ENCODE measurements around the gene MAST4.

Gene MAST4

GRCh38 chr5:66702426-66702825, 106.2 kb downstream of the MAST4 start:
- DNase-seq, result no peak

- DNase-seq, result no peak
Observed at GRCh38 chr5:66704790-66705425, 108.7 kb downstream of the MAST4 start.

- no peak for DNase-seq
Observed at GRCh38 chr5:66708368-66708767, 112.2 kb downstream of the MAST4 start.

GRCh38 chr5:66710557-66711088, 114.4 kb downstream of the MAST4 start:
- no peak for DNase-seq

- DNase-seq, result no peak
Observed at GRCh38 chr5:66713998-66714397, 117.8 kb downstream of the MAST4 start.

- DNase-seq, result no peak
Observed at GRCh38 chr5:66717455-66718373, 121.5 kb downstream of the MAST4 start.

- no peak for DNase-seq
Observed at GRCh38 chr5:66718374-66719002, 122.3 kb downstream of the MAST4 start.

- DNase-seq, result no peak
Observed at GRCh38 chr5:66720780-66721179, 124.6 kb downstream of the MAST4 start.

GRCh38 chr5:66722686-66723085, 126.5 kb downstream of the MAST4 start:
- no peak for DNase-seq

- DNase-seq, result no peak
Observed at GRCh38 chr5:66724349-66725139, 128.4 kb downstream of the MAST4 start.

- DNase-seq, result no peak
Observed at GRCh38 chr5:66727630-66728029, 131.4 kb downstream of the MAST4 start.

- no peak for DNase-seq
Observed at GRCh38 chr5:66728049-66728448, 131.9 kb downstream of the MAST4 start.

- no peak for DNase-seq
Observed at GRCh38 chr5:66737096-66737495, 140.9 kb downstream of the MAST4 start.

GRCh38 chr5:66738136-66738535, 141.9 kb downstream of the MAST4 start:
- no peak for DNase-seq

GRCh38 chr5:66739021-66739420, 142.8 kb downstream of the MAST4 start:
- no peak for DNase-seq

GRCh38 chr5:66739951-66740350, 143.8 kb downstream of the MAST4 start:
- DNase-seq, result no peak

- no peak for DNase-seq
Observed at GRCh38 chr5:66741394-66741793, 145.2 kb downstream of the MAST4 start.

- no peak for DNase-seq
Observed at GRCh38 chr5:66742083-66742895, 146.1 kb downstream of the MAST4 start.

- DNase-seq, result no peak
Observed at GRCh38 chr5:66742896-66743247, 146.7 kb downstream of the MAST4 start.

- no peak for DNase-seq
Observed at GRCh38 chr5:66743344-66743743, 147.2 kb downstream of the MAST4 start.

- no peak for DNase-seq
Observed at GRCh38 chr5:66744040-66744439, 147.8 kb downstream of the MAST4 start.

GRCh38 chr5:66745297-66745696, 149.1 kb downstream of the MAST4 start:
- DNase-seq, result no peak

All from NCI-H446 treated with DMSO at 0.1 percent for 48 hours (cell line).